ENCODE results near the gene TRPM3. TPM values are rescaled to one million over a fixed set of nuclear protein-coding genes. Genes with fewer than 3 reads are reported as not detected.

The TRPM3 gene
- total and polyA plus RNA-seq, 2 of the 13 experiments (the other 11 are each of a cell fraction or from before 2014, with no cell fraction given): not detected

- TF ChIP-seq RARA (CRISPR knock-in tag; IDR thresholded peaks at IDR 0.05) (no peak), EP300 (IDR thresholded peaks at IDR 0.05; ENCODE audit: low read depth in 2 of 2, low read length in 2 of 2) (no peak), EP300 (CRISPR knock-in tag; IDR thresholded peaks at IDR 0.05; ENCODE audit: borderline replicate concordance) (no peak), ARNT (IDR thresholded peaks at IDR 0.05) (no peak), HNRNPUL1 (IDR thresholded peaks at IDR 0.05; ENCODE audit: low read depth, low read length) (no peak)
Measured at GRCh38 chr9:70506159-70506558, 615.3 kb downstream of the TRPM3 start (continued).

GRCh38 chr9:70504834-70505233, 616.6 kb downstream of the TRPM3 start:
- Histone ChIP-seq H3K4me3 (replicated peaks in 1 of 3; ENCODE audit: insufficient read depth in 1 of 3, low read depth in 2 of 3, low read length in 3 of 3) (no peak overlapping the region), H3K9ac (ENCODE audit: insufficient read depth, low read depth, low read length) (no peak overlapping the region), H3K9me3 (ENCODE audit: low read length) (no peaks in the 10 kb centered on the region), H3K4me2 (ENCODE audit: low read depth, low read length) (no peak overlapping the region), H3K36me3 (replicated peaks in 1 of 2; ENCODE audit: control insufficient read depth in 1 of 2, insufficient read depth in 2 of 2, low read length in 2 of 2) (no peaks in the 10 kb centered on the region), H3K79me2 (ENCODE audit: insufficient read depth, low read length) (no peaks in the 10 kb centered on the region), H3K4me1 (ENCODE audit: insufficient read depth, low read length) (no peaks in the 10 kb centered on the region), H3K27ac (ENCODE audit: extremely low read length, insufficient read depth, low read length) (no peak overlapping the region), H3K27me3 (ENCODE audit: control insufficient read depth in 1 of 2, insufficient read depth in 2 of 2, low read length in 2 of 2) (no peaks in the 10 kb centered on the region), H2AFZ (ENCODE audit: low read length) (no peak overlapping the region), H4K20me1 (ENCODE audit: insufficient read depth, low read length) (no peaks in the 10 kb centered on the region)
- CTCF ChIA-PET (ENCODE audit: low intra/inter-chr PET ratio, low total read pairs): no interaction called here
- FAIRE-seq: no peak
- BruUV-seq (replicated peaks): no TSS peak
- in situ Hi-C loops (cut with HindIII; ENCODE audit: extremely low pct_ligation_motif_present, low pct_unique_long_range_greater_than_20kb) (no loop called here), intact Hi-C loops (cut with micrococcal nuclease; ENCODE audit: unreplicated experiment) (no loop called here)
- WGBS (ENCODE audit: low lambda C conversion rate): 26% methylated on average over 4 of the region's 4 CpGs
- no peak for DNase-seq (ENCODE audit: low spot score)
- POLR2A ChIA-PET: no interaction called here
- no peak for ATAC-seq
- TF ChIP-seq HMGXB4 (CRISPR knock-in tag; IDR thresholded peaks at IDR 0.05; ENCODE audit: borderline replicate concordance in 1 of 2, low read depth in 1 of 2): no peak
- no peak for TF ChIP-seq ELF3 (CRISPR knock-in tag; IDR thresholded peaks at IDR 0.05)
- TF ChIP-seq ZNF496 (CRISPR knock-in tag; IDR thresholded peaks at IDR 0.05; ENCODE audit: insufficient replicate concordance): no peak
- TF ChIP-seq SUZ12 (IDR thresholded peaks at IDR 0.05; ENCODE audit: low read depth, low read length): no peak
- no peak for TF ChIP-seq E2F5 (CRISPR knock-in tag; conservative IDR thresholded peaks at IDR 0.05)
- no peak for TF ChIP-seq HBP1 (CRISPR knock-in tag; IDR thresholded peaks at IDR 0.05; ENCODE audit: low read depth)
- no peak for TF ChIP-seq MTF1 (CRISPR knock-in tag; IDR thresholded peaks at IDR 0.05)
- TF ChIP-seq YEATS4 (CRISPR knock-in tag; IDR thresholded peaks at IDR 0.05; ENCODE audit: borderline replicate concordance): no peak
- no peak for TF ChIP-seq RXRB (CRISPR knock-in tag; IDR thresholded peaks at IDR 0.05; ENCODE audit: borderline replicate concordance)
- no peak for TF ChIP-seq CREB3 (CRISPR knock-in tag; IDR thresholded peaks at IDR 0.05)
- TF ChIP-seq KDM1A (CRISPR knock-in tag; IDR thresholded peaks at IDR 0.05): no peak
- TF ChIP-seq ZFP37 (CRISPR knock-in tag; IDR thresholded peaks at IDR 0.05; ENCODE audit: borderline replicate concordance): no peak
- no peak for TF ChIP-seq ZNF546 (CRISPR knock-in tag; conservative IDR thresholded peaks at IDR 0.05)
- TF ChIP-seq SRF (IDR thresholded peaks at IDR 0.05; ENCODE audit: low read depth, low read length): no peak
- no peak for TF ChIP-seq ZNF841 (CRISPR knock-in tag; IDR thresholded peaks at IDR 0.05; ENCODE audit: borderline replicate concordance)
- no peak for TF ChIP-seq NR1H2 (CRISPR knock-in tag; IDR thresholded peaks at IDR 0.05; ENCODE audit: borderline replicate concordance, low read depth)
- TF ChIP-seq ZNF619 (CRISPR knock-in tag; IDR thresholded peaks at IDR 0.05): no peak

Data from HepG2 (cell line).